DMS79 treated with DMSO at 0.1 percent for 48 hours (cell line): ENCODE measurements around the gene PDLIM7.

Experiments
- DNase-seq: peaks from one replicate; lab custom pipeline; 2025; lab: John Stamatoyannopoulos, UW

The PDLIM7 gene

GRCh38 chr5:177474846-177475562 lies 22.4 kb downstream of the PDLIM7 start:
- no peak for DNase-seq

- DNase-seq: no peak
Observed at GRCh38 chr5:177474002-177474476, 23.4 kb downstream of the PDLIM7 start.

GRCh38 chr5:177473443-177474001 lies 23.9 kb downstream of the PDLIM7 start, which contains the start of gene DBN1:
TSS of gene DBN1 (minus strand) at chr5:177473634. CDS start at chr5:177473521, 113 bp downstream.
- peak; percentile 7 for DNase-seq

GRCh38 chr5:177472460-177473442 lies 24.7 kb downstream of the PDLIM7 start:
- DNase-seq: peak; percentile 11

- no peak for DNase-seq
Observed at GRCh38 chr5:177471610-177472356, 25.6 kb downstream of the PDLIM7 start.

GRCh38 chr5:177470759-177471536 lies 26.5 kb downstream of the PDLIM7 start:
- no peak for DNase-seq

GRCh38 chr5:177469750-177470525 lies 27.5 kb downstream of the PDLIM7 start:
- no peak for DNase-seq

- DNase-seq: no peak
Observed at GRCh38 chr5:177468685-177469628, 28.4 kb downstream of the PDLIM7 start.

GRCh38 chr5:177468329-177468684 lies 29.1 kb downstream of the PDLIM7 start:
- no peak for DNase-seq

GRCh38 chr5:177467436-177467835 lies 30.0 kb downstream of the PDLIM7 start:
- no peak for DNase-seq

- DNase-seq: no peak
Observed at GRCh38 chr5:177466861-177467260, 30.5 kb downstream of the PDLIM7 start.

- DNase-seq: no peak
Observed at GRCh38 chr5:177465044-177465443, 32.4 kb downstream of the PDLIM7 start.

- DNase-seq: no peak
Observed at GRCh38 chr5:177462021-177462670, 35.3 kb downstream of the PDLIM7 start.

GRCh38 chr5:177459819-177460628 lies 37.4 kb downstream of the PDLIM7 start:
- no peak for DNase-seq

- DNase-seq: no peak
Observed at GRCh38 chr5:177459357-177459756, 38.0 kb downstream of the PDLIM7 start.

GRCh38 chr5:177458912-177459350 lies 38.5 kb downstream of the PDLIM7 start:
- DNase-seq: no peak

GRCh38 chr5:177457852-177458681 lies 39.3 kb downstream of the PDLIM7 start:
- no peak for DNase-seq
